GM18858 (cell line): ENCODE measurements around the gene HP1BP3.
"Not testable (repeated sequence)": the region's sequence is repeated elsewhere in the genome, so short reads cannot be mapped to it uniquely, and the experiment has no call there.

Source experiments
- ATAC-seq: cut with Tn5 transposase; IDR thresholded peaks from one replicate; pipeline ENCODE4 v1.9.1; 2021; ENCODE audit not compliant: unreplicated experiment

Gene HP1BP3

GRCh38 chr1:20727746-20728316 is 59.3 kb downstream of the HP1BP3 start:
- ATAC-seq, result no peak

GRCh38 chr1:20726932-20727745 is 60.0 kb downstream of the HP1BP3 start:
- ATAC-seq, result no peak

- no peak for ATAC-seq
Observed at GRCh38 chr1:20726118-20726911, 60.8 kb downstream of the HP1BP3 start.

GRCh38 chr1:20725189-20726117 is 61.7 kb downstream of the HP1BP3 start:
- ATAC-seq, result no peak

- no peak for ATAC-seq
Observed at GRCh38 chr1:20724364-20725188, 62.5 kb downstream of the HP1BP3 start.

GRCh38 chr1:20723537-20724363 is 63.4 kb downstream of the HP1BP3 start:
- no peak for ATAC-seq

- ATAC-seq, result no peak
Observed at GRCh38 chr1:20723159-20723536, 64.0 kb downstream of the HP1BP3 start.

GRCh38 chr1:20721117-20722061 is 65.7 kb downstream of the HP1BP3 start:
- ATAC-seq, result no peak

GRCh38 chr1:20720631-20721091 is 66.4 kb downstream of the HP1BP3 start:
- no peak for ATAC-seq

- ATAC-seq, result no peak
Observed at GRCh38 chr1:20719871-20720620, 67.1 kb downstream of the HP1BP3 start.

- ATAC-seq, result no peak
Observed at GRCh38 chr1:20719261-20719660, 67.8 kb downstream of the HP1BP3 start.

GRCh38 chr1:20718343-20718882 is 68.7 kb downstream of the HP1BP3 start:
- not testable (repeated sequence) for ATAC-seq

GRCh38 chr1:20717452-20718342 is 69.4 kb downstream of the HP1BP3 start, which contains the start of gene KIF17:
TSS of gene KIF17 (minus strand) at chr1:20718007. CDS start at chr1:20717706, 301 bp downstream.
- no peak for ATAC-seq

GRCh38 chr1:20716232-20716631 is 70.9 kb downstream of the HP1BP3 start:
- no peak for ATAC-seq

GRCh38 chr1:20715406-20715805 is 71.7 kb downstream of the HP1BP3 start:
- no peak for ATAC-seq

GRCh38 chr1:20713440-20713839 is 73.7 kb downstream of the HP1BP3 start:
- ATAC-seq, result no peak
